Right renal pelvis (tissue), 4 donors: ENCODE measurements around the gene RPS6KA5. TPM values are rescaled to one million over a fixed set of nuclear protein-coding genes. Genes with fewer than 3 reads are reported as not detected.
"Not testable (repeated sequence)": the region's sequence is repeated elsewhere in the genome, so short reads cannot be mapped to it uniquely, and the experiment has no call there.

Experiments used
- DNase-seq, 4 donors: peaks; one replicate each; pipeline ENCODE4 v3.0.0-alpha.2; 2013; ENCODE audit warnings: low read depth in 4 of 4, low spot score in 3 of 4, missing footprints in 1 of 4
- polyA plus RNA-seq, 4 donors: library from polyadenylated mRNA; unstranded; fragments of 120-200 nt; gene quantifications; one replicate each; pipeline ENCODE4 v1.2.1, GENCODE V29; 2013; ENCODE audit not compliant: insufficient read length in 4 of 4

The RPS6KA5 gene
- polyA plus RNA-seq, 4 donors: 6.8 to 8.8 (median 7.8) TPM

- DNase-seq: no peak
These were observed 68.6 kb downstream of the RPS6KA5 start for GRCh38 chr14:90991690-90992443.

GRCh38 chr14:90990141-90990540 lies 70.3 kb downstream of the RPS6KA5 start:
- DNase-seq: no peak

- no peak for DNase-seq
These were observed 73.3 kb downstream of the RPS6KA5 start for GRCh38 chr14:90987140-90987539.

- no peak for DNase-seq
These were observed 73.9 kb downstream of the RPS6KA5 start for GRCh38 chr14:90986510-90986909.

GRCh38 chr14:90985601-90986242 lies 74.7 kb downstream of the RPS6KA5 start:
- DNase-seq: no peak

GRCh38 chr14:90983560-90983959 lies 76.9 kb downstream of the RPS6KA5 start:
- no peak for DNase-seq

GRCh38 chr14:90981636-90982035 lies 78.8 kb downstream of the RPS6KA5 start:
- no peak for DNase-seq

GRCh38 chr14:90980636-90981035 lies 79.8 kb downstream of the RPS6KA5 start:
- not testable (repeated sequence) for DNase-seq

GRCh38 chr14:90979515-90979914 lies 80.9 kb downstream of the RPS6KA5 start:
- no peak for DNase-seq

GRCh38 chr14:90976101-90976500 lies 84.3 kb downstream of the RPS6KA5 start:
- no peak for DNase-seq

GRCh38 chr14:90971687-90972086 lies 88.8 kb downstream of the RPS6KA5 start:
- no peak for DNase-seq

GRCh38 chr14:90970167-90970600 lies 90.3 kb downstream of the RPS6KA5 start:
- DNase-seq: no peak

GRCh38 chr14:90969531-90970166 lies 90.8 kb downstream of the RPS6KA5 start:
- no peak for DNase-seq

GRCh38 chr14:90968025-90968424 lies 92.4 kb downstream of the RPS6KA5 start:
- no peak for DNase-seq

- DNase-seq: no peak
These were observed 93.9 kb downstream of the RPS6KA5 start for GRCh38 chr14:90966493-90966892.

GRCh38 chr14:90965765-90966164 lies 94.7 kb downstream of the RPS6KA5 start:
- no peak for DNase-seq

- no peak for DNase-seq
These were observed 97.1 kb downstream of the RPS6KA5 start for GRCh38 chr14:90963343-90963742.

- no peak for DNase-seq
These were observed 97.8 kb downstream of the RPS6KA5 start for GRCh38 chr14:90962505-90963109.

- no peak for DNase-seq
These were observed 99.6 kb downstream of the RPS6KA5 start for GRCh38 chr14:90960818-90961217.

- DNase-seq: no peak
These were observed 101.1 kb downstream of the RPS6KA5 start for GRCh38 chr14:90959344-90959743.

- DNase-seq: no peak
These were observed 104.2 kb downstream of the RPS6KA5 start for GRCh38 chr14:90956273-90956672.
